Pancreas (tissue), 10 donors: ENCODE data around the gene PXK. TPM values are rescaled to one million over a fixed set of nuclear protein-coding genes. Genes with fewer than 3 reads are reported as not detected.

Experiments
- ATAC-seq, 4 donors: fragments of 200-7000 bp; cut with Tn5 transposase; one replicate each; pipeline versions ENCODE4 v1.8.0 to v1.9.1; 2020; ENCODE audit warnings: mild to moderate bottlenecking in 4 of 4, moderate library complexity in 4 of 4
- DNase-seq, 6 donors: peaks; one replicate each; pipeline ENCODE4 v3.0.0-alpha.2; 2020
- FAIRE-seq: peaks from 2 replicates; lab custom pipeline; 2012; peaks lifted over from hg19 to GRCh38; lab: Jason Lieb, UNC
- H3K27ac ChIP-seq, 4 donors: fragments of 200-600 bp; sonication (generic); 1 replicate in 3 of 4; 2 replicates in 1 of 4; pipeline versions ENCODE4 v1.5.0 to v1.8.0; 2020
- H3K27me3 ChIP-seq, 4 donors: fragments of 200-600 bp; one replicate each; pipeline ENCODE4 v1.8.0; 2021
- H3K36me3 ChIP-seq, 3 donors: fragments of 200-600 bp; sonication (generic) in 1 of 3; one replicate each; pipeline versions ENCODE4 v1.5.0 to v1.8.0; 2020 to 2021
- H3K4me1 ChIP-seq, 3 donors: fragments of 200-600 bp; one replicate each; pipeline ENCODE4 v1.8.0; 2021
- H3K4me3 ChIP-seq, 4 donors: fragments of 200-600 bp; sonication (generic) in 2 of 4; one replicate each; pipeline versions ENCODE4 v1.5.0 to v1.8.0; 2020 to 2021
- H3K9me3 ChIP-seq, 4 donors: fragments of 200-600 bp; one replicate each; pipeline ENCODE4 v1.8.0; 2021
- CTCF ChIP-seq, 4 donors: fragments of 200-600 bp; sonication (generic) in 3 of 4; IDR thresholded peaks; one replicate each; pipeline versions ENCODE4 v1.5.0 to v1.8.0; 2021; ENCODE audit warnings: antibody characterized with exemption in 4 of 4
- WGBS, 2 donors: extraction: QIAGEN DNeasy Blood & Tissue Kit; methylation state at CpG; one replicate each; pipeline ENCODE4 v1.1.7; 2013; 5-methylcytosine and 5-hydroxymethylcytosine counted together
- intact Hi-C, 3 donors: fragments of 100-400 bp; cut with DNase I; formaldehyde crosslinking; loops; one replicate each; pipeline versions ENCODE4 v1.11.1 to v1.14.2; 2022
- polyA plus RNA-seq, 2 donors: library from polyadenylated mRNA; stranded (reverse); fragments of 200-250 nt; gene quantifications; one replicate each; pipeline ENCODE4 v1.2.3, GENCODE V29; 2013
- total RNA-seq, 6 donors: library from RNA; stranded (reverse); fragmentation: NEBNext Ultra II Directional in 4 of 6; extraction: Animal tissue kit (Norgen Biotek cat#: 25700) in 4 of 6; gene quantifications; one replicate each; pipeline versions ENCODE4 v1.2.1 to v1.2.4, GENCODE V29; 2021 to 2023
- donor health status: healthy with polysubstance abuse.
- donor health status: DM: no; HTN: no; CAD: no; lungs with moderate emphysema.
- donor health status: DM: no; HTN: no; CAD: no.
- donor health status: control.
- donor health status: control.
- donor health status: Bipolar disorder and iron deficiency.
- donor health status: DM: yes; HTN: yes; CAD: no.
- donor health status: DM: no; HTN: no; CAD: no.
- donor health status: DM: no; HTN: no; CAD: no.
- donor health status: DM: yes; HTN: yes; CAD: no.

The PXK gene
- total and polyA plus RNA-seq, 8 donors, result 3.2 to 11.2 (median 7.4) TPM

- TF ChIP-seq CTCF (IDR thresholded peaks at IDR 0.05), result no peak
- H3K9me3 ChIP-seq, result no peaks in the 10 kb centered on the region
- no peaks in the 10 kb centered on the region for H3K4me1 ChIP-seq
- no peak overlapping the region for H3K4me3 ChIP-seq
- no peak for ATAC-seq
- intact Hi-C loops, result no loop called here
- WGBS, 2 donors, result 96 to 98% methylated on average over 3 of the region's 3 CpGs
- FAIRE-seq, result no peak
- H3K36me3 ChIP-seq, result no peaks in the 10 kb centered on the region
- no peak overlapping the region for H3K27ac ChIP-seq
- H3K27me3 ChIP-seq, result no peaks in the 10 kb centered on the region
- no peak for DNase-seq
Measured at GRCh38 chr3:58340594-58341244, 8.0 kb downstream of the PXK start.

GRCh38 chr3:58341376-58341775 lies 8.7 kb downstream of the PXK start:
- Histone ChIP-seq H3K4me1 (no peaks in the 10 kb centered on the region), H3K4me3 (no peak overlapping the region), H3K27me3 (no peaks in the 10 kb centered on the region), H3K27ac (no peak overlapping the region), H3K9me3 (no peaks in the 10 kb centered on the region), H3K36me3 (no peaks in the 10 kb centered on the region)
- intact Hi-C loops, result no loop called here
- WGBS, 2 donors, result 95 to 99% methylated on average over 3 of the region's 3 CpGs
- FAIRE-seq (no peak), DNase-seq (no peak), ATAC-seq (no peak)
- no peak for TF ChIP-seq CTCF (IDR thresholded peaks at IDR 0.05)

- DNase-seq, result no peak
- Histone ChIP-seq H3K27me3 (no peaks in the 10 kb centered on the region), H3K36me3 (no peaks in the 10 kb centered on the region), H3K27ac (no peak overlapping the region), H3K4me3 (no peak overlapping the region), H3K4me1 (no peaks in the 10 kb centered on the region), H3K9me3 (no peaks in the 10 kb centered on the region)
- intact Hi-C loops, result no loop called here
- no peak for FAIRE-seq
- ATAC-seq, result peak in 1 of 4 donors; percentile 14
- no peak for TF ChIP-seq CTCF (IDR thresholded peaks at IDR 0.05)
- 58 to 67% methylated on average over 5 of the region's 5 CpGs for WGBS, 2 donors
Measured at GRCh38 chr3:58342676-58343075, 10.0 kb downstream of the PXK start.

GRCh38 chr3:58345457-58345856 lies 12.8 kb downstream of the PXK start:
- no peak for ATAC-seq
- H3K9me3 ChIP-seq, result no peaks in the 10 kb centered on the region
- no peak overlapping the region for H3K27ac ChIP-seq
- H3K4me1 ChIP-seq, result peaks cover 0 to 9% (median 6%) of the 10 kb centered on the region in 3 donors
- no peaks in the 10 kb centered on the region for H3K36me3 ChIP-seq
- H3K27me3 ChIP-seq, result no peaks in the 10 kb centered on the region
- H3K4me3 ChIP-seq, result no peak overlapping the region
- no peak for FAIRE-seq
- WGBS, 2 donors, result 89 to 92% methylated on average over 4 of the region's 4 CpGs
- no peak for DNase-seq
- no peak for TF ChIP-seq CTCF (IDR thresholded peaks at IDR 0.05)
- intact Hi-C loops, result no loop called here

GRCh38 chr3:58346368-58346767 lies 13.7 kb downstream of the PXK start:
- DNase-seq (no peak), ATAC-seq (no peak), FAIRE-seq (no peak)
- Histone ChIP-seq H3K9me3 (no peaks in the 10 kb centered on the region), H3K4me3 (no peak overlapping the region), H3K27me3 (no peaks in the 10 kb centered on the region), H3K36me3 (no peaks in the 10 kb centered on the region), H3K4me1 (peaks cover 0 to 10% (median 8%) of the 10 kb centered on the region in 3 donors), H3K27ac (no peak overlapping the region)
- intact Hi-C loops, result no loop called here
- TF ChIP-seq CTCF (IDR thresholded peaks at IDR 0.05), result no peak
- 69 to 99% methylated on average over 2 of the region's 2 CpGs for WGBS, 2 donors
